MCF 10A (cell line): ENCODE results near the gene SBF2. TPM values are rescaled to one million over a fixed set of nuclear protein-coding genes. Genes with fewer than 3 reads are reported as not detected.

Experiments
- BruUV-seq: library from RNA; stranded (reverse); fragments of 400-500 nt; replicated peaks from 2 replicates; lab custom pipeline; 2021; lab: Mats Ljungman, UMichigan
- CTCF ChIA-PET: fragments of 300-600 bp; sonication (Branson Sonifier 250); formaldehyde crosslinking; extraction: SDS; loops from one replicate; lab custom pipeline; 2021; ENCODE audit warnings: antibody characterized with exemption, inconsistent platforms; lab: Yijun Ruan, JAX
- POLR2A ChIA-PET: fragments of 300-600, 350-650 bp; sonication (Branson Sonifier 250); formaldehyde crosslinking; extraction: SDS; loops from one replicate; lab custom pipeline; 2020; ENCODE audit warnings: antibody characterized with exemption, inconsistent platforms; lab: Yijun Ruan, JAX
- DNase-seq: peaks from one replicate; pipeline ENCODE4 v3.0.0-alpha.2; 2018; ENCODE audit not compliant: unreplicated experiment
- H3K27ac Mint-ChIP-seq: one replicate; pipeline ENCODE4 v1.8.0; 2022; ENCODE audit warnings: mild to moderate bottlenecking, low read depth, mixed read lengths; ENCODE audit not compliant: unreplicated experiment
- H3K27me3 Mint-ChIP-seq: one replicate; pipeline ENCODE4 v1.8.0; 2022; ENCODE audit warnings: mixed read lengths; ENCODE audit not compliant: insufficient read depth, unreplicated experiment
- H3K36me3 Mint-ChIP-seq: one replicate; pipeline ENCODE4 v1.8.0; 2022; ENCODE audit warnings: mild to moderate bottlenecking, moderate library complexity, mixed read lengths; ENCODE audit not compliant: insufficient read depth, unreplicated experiment
- H3K4me1 Mint-ChIP-seq: one replicate; pipeline ENCODE4 v1.8.0; 2022; ENCODE audit warnings: mixed read lengths; ENCODE audit not compliant: insufficient read depth, unreplicated experiment
- H3K4me3 Mint-ChIP-seq: one replicate; pipeline ENCODE4 v1.8.0; 2022; ENCODE audit warnings: mild to moderate bottlenecking, moderate library complexity, mixed read lengths; ENCODE audit not compliant: unreplicated experiment
- H3K9me3 Mint-ChIP-seq: one replicate; pipeline ENCODE4 v1.8.0; 2022; ENCODE audit warnings: mixed read lengths; ENCODE audit not compliant: unreplicated experiment
- CTCF ChIP-seq: fragments of 200-600 bp; IDR thresholded peaks from one replicate; pipeline ENCODE4 v1.8.0; 2022; ENCODE audit warnings: antibody characterized with exemption, mild to moderate bottlenecking; ENCODE audit not compliant: unreplicated experiment
- intact Hi-C: fragments of 100-400 bp; cut with micrococcal nuclease; formaldehyde crosslinking; loops from 2 replicates; pipeline ENCODE4 v1.14.1; 2022
- total RNA-seq: library from RNA; stranded (reverse); gene quantifications from 2 replicates; pipeline ENCODE4 v1.2.3, GENCODE V29; 2022

Gene SBF2
- total RNA-seq, 1 experiment from 2014 or later, result 28.3 TPM

- peak; percentile 61 for DNase-seq
- no peaks in the 10 kb centered on the region for H3K9me3 Mint-ChIP-seq
Observed at GRCh38 chr11:10305262-10305963, 11.4 kb upstream of the SBF2 start.

GRCh38 chr11:10304495-10305261 is 10.7 kb upstream of the SBF2 start, which contains the start of gene ADM:
TSS of gene ADM (plus strand) at chr11:10305073. CDS start at chr11:10305701, 628 bp downstream.
- peak within 1 kb of the TSS; percentile 90 for H3K27ac Mint-ChIP-seq
- H3K9me3 Mint-ChIP-seq, result no peaks in the 10 kb centered on the region
- TF ChIP-seq CTCF, result peak; percentile 76
- peaks cover 39% of the 10 kb centered on the region for H3K36me3 Mint-ChIP-seq
- BruUV-seq, result no TSS peak
- peak; percentile 92 for DNase-seq
- peaks cover 41% of the 10 kb centered on the region for H3K4me1 Mint-ChIP-seq
- H3K27me3 Mint-ChIP-seq, result no peaks in the 10 kb centered on the region
- peak within 1 kb of the TSS; percentile 79 for H3K4me3 Mint-ChIP-seq
- ChIA-PET POLR2A (interaction anchor here (0.6 to 10.8 kb wide), 55 partner anchors 9 to 1775 kb away, joined by 3 to 217 read pairs (median 6); partner anchors contain the start of genes CTR9, RNF141, SBF2 and ZNF143), CTCF (interaction anchor here (0.6 to 5.9 kb wide), 23 partner anchors 10 to 731 kb away, joined by 3 to 56 read pairs (median 5); no protein-coding TSS in a partner anchor)
- intact Hi-C loops, result loop anchor here (2.0 to 5.0 kb wide), 4 partner anchors 124 to 842 kb away; partner anchors contain the start of gene ZNF143

More at GRCh38 chr11:10305262-10305963, 11.4 kb upstream of the SBF2 start:
- Mint-ChIP-seq H3K4me3 (peak overlapping the region; percentile 79), H3K36me3 (peaks cover 38% of the 10 kb centered on the region), H3K4me1 (peaks cover 48% of the 10 kb centered on the region), H3K27ac (peak overlapping the region; percentile 90), H3K27me3 (no peaks in the 10 kb centered on the region)
- TSS peak; percentile 62 for BruUV-seq
- TF ChIP-seq CTCF, result no peak
- POLR2A ChIA-PET, result interaction anchor here (0.6 to 10.8 kb wide), 38 partner anchors 9 to 831 kb away, joined by 3 to 217 read pairs (median 5); partner anchors contain the start of genes RNF141 and SBF2
- intact Hi-C loops, result loop anchor here (2.0 to 5.0 kb wide), 3 partner anchors 125 to 843 kb away; partner anchors contain the start of gene ZNF143
- CTCF ChIA-PET, result interaction anchor here (0.6 to 6.8 kb wide), 21 partner anchors 10 to 731 kb away, joined by 3 to 56 read pairs (median 6); partner anchors contain the start of gene SBF2

- ChIA-PET POLR2A (interaction anchor here (0.5 to 10.8 kb wide), 53 partner anchors 8 to 1776 kb away, joined by 3 to 217 read pairs (median 8); partner anchors contain the start of genes AMPD3, CTR9, IPO7 and RNF141), CTCF (interaction anchor here (0.6 to 5.9 kb wide), 29 partner anchors 11 to 727 kb away, joined by 3 to 56 read pairs (median 4); no protein-coding TSS in a partner anchor)
- DNase-seq, result peak; percentile 73
- BruUV-seq, result TSS peak; percentile 72
- H3K27ac Mint-ChIP-seq, result peak overlapping the region; percentile 90
- TF ChIP-seq CTCF, result no peak
- intact Hi-C loops, result loop anchor here (2.0 to 5.0 kb wide), 2 partner anchors 123 to 181 kb away; no protein-coding TSS in a partner anchor
- peak overlapping the region; percentile 79 for H3K4me3 Mint-ChIP-seq
- no peaks in the 10 kb centered on the region for H3K27me3 Mint-ChIP-seq
- no peaks in the 10 kb centered on the region for H3K9me3 Mint-ChIP-seq
- H3K4me1 Mint-ChIP-seq, result peaks cover 31% of the 10 kb centered on the region
- peaks cover 43% of the 10 kb centered on the region for H3K36me3 Mint-ChIP-seq
Observed at GRCh38 chr11:10303558-10304363, 9.7 kb upstream of the SBF2 start.
